EL (cell line): ENCODE results near the gene HLA-DRA.

Source experiments
- DNase-seq: peaks from one replicate; pipeline ENCODE4 v3.0.0-alpha.2; 2016

HLA-DRA gene

DNA sequence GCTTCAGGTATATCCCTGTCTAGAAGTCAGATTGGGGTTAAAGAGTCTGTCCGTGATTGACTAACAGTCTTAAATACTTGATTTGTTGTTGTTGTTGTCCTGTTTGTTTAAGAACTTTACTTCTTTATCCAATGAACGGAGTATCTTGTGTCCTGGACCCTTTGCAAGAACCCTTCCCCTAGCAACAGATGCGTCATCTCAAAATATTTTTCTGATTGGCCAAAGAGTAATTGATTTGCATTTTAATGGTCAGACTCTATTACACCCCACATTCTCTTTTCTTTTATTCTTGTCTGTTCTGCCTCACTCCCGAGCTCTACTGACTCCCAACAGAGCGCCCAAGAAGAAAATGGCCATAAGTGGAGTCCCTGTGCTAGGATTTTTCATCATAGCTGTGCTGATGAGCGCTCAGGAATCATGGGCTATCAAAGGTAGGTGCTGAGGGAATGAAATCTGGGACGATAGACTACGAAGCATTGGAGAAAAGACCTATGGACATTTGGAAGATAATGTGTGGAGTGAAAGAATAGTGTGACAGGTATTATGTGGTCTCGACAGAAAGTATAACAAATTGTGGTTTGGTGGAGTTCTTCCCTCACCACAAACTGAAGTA, at the start of gene HLA-DRA:
HLA-DRA (plus strand) TSS at position 286 of the 613 bp plus-strand sequence; CDS start at position 350, 64 bp downstream.
- DNase-seq, result peak; percentile 57

DNA sequence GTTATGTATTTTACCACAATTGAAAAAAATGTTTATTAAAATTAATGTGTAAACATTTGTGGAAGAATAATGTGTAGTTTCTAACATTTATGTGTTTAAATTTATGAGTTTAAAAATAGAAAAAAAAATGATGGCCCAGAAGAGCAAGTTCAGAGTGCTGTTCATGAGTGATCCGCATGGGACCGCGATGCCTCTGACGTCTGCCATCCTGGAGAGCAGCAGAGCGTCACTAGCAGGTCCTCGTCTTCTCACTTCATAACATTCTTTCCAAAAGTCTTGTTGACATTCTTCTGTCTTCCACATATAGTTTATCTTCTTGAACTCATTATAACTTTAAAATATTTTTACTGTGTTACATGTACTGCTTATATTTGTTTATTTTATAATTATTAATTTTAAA, 48.2 kb upstream of the HLA-DRA start:
- DNase-seq, result no peak

DNA sequence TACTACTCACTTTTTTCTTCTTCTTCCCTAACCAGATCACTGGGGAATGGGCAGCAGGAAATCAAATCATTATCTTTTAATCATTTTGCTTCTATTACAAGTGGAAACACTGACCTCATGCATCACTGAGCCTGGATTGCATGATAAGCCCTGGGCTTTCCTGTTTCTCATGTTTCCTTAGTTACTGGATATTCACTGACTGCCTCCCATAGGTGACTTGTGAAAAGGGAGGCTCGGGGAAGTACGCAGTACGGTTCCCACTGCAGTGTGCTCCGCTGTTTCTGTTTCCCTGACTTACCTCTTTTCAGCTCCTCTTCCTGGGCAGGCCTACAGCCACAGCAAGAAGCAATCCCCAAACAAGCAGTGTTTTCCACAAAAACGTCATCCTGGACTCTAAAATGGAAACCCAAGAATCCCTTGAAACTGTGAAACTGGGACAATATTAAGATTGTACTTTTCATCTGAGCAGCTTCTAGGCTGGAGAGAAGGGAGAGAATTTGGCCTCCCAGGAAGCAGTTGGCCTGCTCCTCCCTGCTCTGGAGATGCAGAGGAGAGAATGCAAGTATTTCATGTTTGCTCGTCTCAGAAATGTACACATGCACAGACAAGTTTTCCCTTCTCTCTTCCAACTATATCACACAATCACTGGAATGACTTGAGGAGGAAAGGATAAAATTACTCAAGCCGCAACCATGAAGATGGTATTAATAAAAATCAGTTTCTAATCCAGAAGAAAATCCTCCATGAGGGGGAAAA, 45.8 kb upstream of the HLA-DRA start:
- DNase-seq, result no peak

DNA sequence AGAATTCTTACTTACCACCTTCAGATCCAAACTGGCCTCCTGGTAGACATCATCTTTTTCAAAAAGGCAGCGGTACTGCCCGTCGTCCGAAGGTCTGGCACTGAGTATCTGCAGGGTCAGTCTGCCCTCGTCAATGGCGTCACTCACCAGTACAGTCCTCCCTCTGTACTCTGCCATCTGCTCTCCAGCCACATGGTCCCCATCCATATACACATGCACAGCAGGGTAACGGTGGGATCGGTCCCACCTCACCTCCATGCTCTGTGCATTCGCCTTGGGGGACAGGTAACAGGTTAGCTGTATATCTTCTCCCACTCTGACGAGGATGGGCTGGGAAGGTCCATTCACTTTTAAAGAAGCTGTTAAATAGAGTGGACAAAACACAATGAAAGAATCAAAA, 43.7 kb upstream of the HLA-DRA start:
- DNase-seq, result no peak

DNA sequence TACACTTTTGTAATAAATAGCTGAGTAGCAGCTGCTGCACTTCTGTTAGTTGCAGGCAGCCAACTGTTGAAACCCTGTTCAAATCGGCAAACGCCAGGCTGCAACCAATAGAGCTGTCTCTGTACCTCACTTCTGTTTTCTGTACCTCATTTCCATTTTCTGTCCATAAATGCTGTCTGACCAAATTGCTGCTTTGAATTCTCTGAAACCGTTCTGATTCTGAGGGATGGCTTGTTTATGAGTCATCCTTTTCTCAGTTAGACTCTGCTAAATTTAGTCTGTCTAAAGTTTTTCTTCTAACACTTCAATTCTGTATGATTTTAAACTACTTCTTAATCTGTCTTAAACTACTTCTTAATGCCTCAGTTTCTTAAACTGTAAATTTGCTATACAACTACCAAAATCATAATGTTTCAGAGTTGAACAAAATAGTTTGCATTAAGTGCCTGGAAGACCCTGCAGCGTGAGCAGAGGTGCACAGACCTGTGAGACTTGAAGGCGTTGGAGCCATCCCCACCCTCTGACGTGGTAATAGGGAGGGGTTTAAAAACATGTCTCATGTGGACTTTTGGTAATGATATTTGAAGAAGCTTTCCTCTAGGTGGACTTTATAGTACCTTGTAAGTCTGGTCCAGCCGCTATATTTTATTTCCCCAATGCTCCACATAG, 42.3 kb upstream of the HLA-DRA start:
- no peak for DNase-seq

DNA sequence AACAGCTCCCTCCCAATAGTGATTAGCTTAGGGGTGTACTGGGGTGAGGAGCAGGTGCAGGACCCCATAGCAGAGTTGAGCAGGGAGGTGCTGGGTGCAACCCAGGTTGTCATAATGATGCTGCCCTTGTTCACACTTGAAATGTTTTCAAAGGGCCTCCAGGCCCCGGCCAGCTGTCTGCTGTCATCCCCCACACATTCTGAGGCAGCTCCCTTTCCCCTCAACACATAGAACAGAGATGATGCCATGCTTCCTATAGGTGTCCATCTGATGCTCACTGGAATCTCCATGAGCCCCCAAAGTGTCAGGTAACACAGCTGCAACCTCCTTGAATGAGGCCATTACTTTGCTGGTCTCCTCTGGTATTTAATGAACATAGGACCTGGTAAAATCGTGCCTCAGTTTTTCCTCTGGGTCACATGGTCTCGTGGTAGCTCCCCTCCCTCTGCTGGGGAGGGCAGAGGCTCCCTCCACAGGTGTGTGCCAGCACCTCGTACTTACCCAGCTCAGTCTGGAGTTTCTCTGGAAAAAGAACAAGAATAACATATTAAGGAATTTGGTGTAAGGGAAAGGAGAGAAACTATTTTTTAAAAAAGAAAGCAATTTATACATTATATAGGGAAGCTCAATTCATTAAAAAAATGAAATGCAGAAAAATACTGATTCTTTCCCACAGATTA, 38.3 kb upstream of the HLA-DRA start:
- no peak for DNase-seq

DNA sequence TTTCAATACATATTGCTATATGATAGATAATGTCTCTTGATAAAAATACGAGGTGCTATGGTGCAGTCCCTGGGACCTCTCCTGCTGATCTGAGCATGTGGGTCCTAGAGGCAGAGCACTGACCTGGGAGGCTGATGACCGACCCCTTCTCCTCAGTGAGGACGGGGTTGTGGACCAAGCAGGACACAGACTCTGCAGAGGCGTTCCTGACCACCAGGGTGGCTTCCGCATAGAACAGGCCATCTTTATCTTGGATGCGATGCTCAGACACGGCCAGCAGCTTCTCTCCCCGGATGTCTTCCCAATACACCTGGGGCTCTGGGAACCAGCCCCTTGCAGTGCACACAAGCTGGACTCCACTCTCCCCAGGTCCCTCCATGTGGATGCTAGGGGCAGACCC, 36.9 kb upstream of the HLA-DRA start:
- no peak for DNase-seq

DNA sequence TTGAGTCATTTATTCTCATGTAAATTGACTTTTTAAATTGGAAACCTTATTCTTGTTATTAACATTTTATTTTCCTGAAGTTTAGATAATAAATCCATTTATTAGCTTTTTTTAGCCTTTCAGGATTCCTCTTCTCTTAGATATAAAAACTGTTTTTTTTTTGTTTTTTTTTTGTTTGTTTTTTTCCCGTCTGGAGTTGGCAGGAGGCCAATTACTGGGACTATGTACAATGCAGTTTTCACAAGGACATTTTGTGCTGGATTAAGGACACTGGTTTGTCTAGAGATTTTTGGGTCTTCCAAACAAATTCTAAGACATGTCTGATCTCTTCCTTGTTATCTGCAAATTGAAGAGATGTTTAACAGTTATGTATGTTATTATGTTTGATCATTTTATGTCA, 34.0 kb upstream of the HLA-DRA start:
- DNase-seq, result no peak

DNA sequence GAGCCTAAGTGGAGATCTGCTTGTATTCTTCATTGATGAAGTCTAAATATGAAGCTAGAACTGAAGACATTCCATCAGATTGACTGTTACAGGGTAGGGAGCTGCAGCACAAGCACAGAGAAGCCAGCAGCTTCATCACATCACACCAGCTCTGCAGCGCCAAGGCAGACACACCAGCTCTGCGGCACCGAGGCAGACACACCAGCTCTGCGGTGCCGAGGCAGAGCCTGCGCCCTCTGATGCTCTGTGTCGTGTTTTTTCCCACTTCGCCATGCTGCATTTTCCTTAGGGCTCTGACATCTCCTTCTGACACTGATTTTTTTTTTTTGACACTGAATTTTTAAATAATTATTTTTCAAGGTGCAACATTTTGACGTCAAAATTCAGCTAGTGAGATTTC, 33.5 kb upstream of the HLA-DRA start:
- DNase-seq, result no peak

DNA sequence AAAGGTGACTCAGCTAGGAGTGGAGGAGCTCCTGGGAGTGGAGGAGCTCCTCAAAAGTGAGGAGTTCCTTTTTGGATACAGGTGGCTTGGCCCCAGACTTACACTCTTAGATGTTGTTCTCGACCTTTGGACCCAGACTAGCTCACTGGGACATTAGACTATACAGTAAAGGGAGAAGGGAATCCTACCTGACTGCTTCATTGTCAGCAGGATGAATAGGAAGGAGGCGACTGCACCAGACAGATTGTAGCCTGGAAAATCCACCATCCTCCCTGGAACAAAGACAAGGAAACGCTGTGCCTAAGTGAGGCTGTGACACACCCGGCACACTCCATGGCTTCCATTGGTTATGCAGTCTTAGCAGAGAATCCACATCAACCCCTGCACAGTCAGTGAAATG, 32.8 kb upstream of the HLA-DRA start, which contains the start of gene BTNL2:
BTNL2 (minus strand) TSS at position 325 of the 400 bp plus-strand sequence; CDS start at position 267, 58 bp downstream.
- DNase-seq, result no peak

DNA sequence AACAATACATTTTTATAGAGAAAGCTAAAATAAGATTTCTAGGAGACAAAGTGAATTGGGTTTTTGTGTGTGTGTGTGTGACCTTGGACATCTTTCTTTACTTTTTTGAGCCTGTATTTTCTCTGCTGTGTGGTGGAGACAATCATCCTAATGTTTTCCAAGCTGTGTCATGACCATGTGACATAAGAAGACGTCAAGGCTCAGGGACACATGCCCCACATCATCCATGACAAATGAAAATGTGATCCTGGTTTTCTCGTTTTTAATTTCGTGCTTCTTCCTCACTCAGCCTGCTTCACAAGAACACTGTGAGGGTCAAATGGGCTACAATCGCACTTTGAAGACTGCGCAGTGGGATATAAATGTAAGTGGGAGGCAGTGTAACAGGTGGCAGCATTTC, 28.8 kb upstream of the HLA-DRA start:
- DNase-seq, result no peak

DNA sequence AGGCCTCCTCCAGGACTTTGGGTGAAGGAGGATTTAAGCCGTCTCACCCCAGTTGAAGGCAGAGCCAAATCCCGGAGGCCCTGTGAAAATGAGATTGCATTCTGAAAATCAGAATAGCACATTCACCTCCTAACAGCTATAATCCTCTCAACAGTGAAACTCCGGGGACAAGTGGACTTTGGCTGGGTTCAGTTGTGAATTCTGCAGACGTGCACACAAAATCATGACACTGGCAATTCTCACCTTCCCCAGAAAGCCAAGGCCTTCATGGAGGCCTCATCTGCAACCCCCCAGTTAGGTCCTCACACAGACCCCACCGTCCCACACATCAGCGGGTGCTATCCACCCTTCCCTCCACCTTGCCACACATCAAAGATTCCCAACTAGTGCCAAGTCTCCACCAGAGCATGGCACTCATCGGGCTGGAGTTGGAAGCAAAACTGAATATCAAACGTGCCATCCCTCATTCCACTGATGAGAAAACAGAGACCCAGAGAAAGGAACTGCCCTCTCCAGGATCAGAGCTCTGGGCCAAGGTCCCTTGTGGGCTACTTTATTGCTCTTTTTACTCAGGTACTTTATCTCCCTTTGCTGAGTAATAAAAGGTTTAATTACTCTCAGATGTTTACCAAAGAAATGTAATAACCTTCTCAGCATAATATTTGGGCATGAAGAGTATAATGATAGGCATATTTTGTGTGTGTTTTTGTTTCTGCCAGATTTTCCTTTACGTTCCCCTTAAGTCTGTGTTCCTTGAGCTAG, 27.9 kb upstream of the HLA-DRA start:
- no peak for DNase-seq

DNA sequence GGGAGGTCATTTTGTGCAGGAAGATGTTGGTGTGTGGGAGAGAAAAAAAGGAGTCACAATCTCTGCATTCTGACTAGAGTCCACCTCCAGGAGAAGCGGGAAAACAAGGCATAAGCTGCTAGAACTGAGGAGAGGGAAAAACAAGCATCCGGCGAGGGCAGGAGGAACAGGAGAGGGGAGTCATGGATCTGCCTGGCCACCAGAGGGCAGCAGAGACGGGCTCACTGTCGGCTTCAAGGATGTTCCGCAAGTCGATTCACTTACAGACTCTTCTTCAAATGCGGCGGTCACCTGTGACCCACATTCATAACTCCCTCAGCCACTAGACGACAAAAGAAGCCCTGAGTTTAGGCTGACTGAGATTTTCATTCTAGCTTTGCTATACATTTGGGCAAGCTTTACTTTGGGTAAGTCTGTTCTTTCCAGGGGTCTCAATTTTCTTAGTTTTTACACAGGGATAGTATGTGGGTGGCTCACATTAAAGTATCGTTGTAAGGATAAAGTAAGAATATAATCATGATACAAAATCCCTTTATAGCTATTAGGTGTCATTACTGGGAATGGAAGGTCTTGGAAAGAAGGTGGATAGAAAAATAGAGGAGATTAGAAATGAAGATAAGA, 26.1 kb upstream of the HLA-DRA start:
- DNase-seq, result peak; percentile 71

DNA sequence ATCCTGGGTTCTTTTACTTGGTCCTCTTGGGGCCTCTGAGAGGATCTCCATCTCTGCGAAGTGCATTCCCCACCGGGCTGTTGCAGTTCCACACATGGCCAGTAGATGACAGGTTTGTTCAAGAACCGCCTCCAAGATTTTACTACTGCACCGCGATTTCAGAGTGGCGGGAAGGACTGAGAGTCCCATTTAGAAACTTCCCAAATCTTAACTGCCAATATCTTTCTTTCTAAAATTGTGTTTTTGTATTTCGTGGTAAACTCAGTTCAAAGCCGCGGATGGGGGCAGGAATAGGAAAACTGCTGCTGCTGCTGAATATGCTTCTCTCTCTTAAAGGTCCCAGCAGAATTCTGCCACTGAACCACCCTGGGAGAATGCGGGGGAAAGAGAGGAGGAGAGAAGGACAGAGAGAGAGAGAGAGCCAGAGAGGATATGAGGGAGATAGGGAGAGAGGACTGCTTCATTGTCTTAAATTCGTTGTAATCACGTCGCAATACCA, 24.1 kb upstream of the HLA-DRA start:
- peak; percentile 76 for DNase-seq

DNA sequence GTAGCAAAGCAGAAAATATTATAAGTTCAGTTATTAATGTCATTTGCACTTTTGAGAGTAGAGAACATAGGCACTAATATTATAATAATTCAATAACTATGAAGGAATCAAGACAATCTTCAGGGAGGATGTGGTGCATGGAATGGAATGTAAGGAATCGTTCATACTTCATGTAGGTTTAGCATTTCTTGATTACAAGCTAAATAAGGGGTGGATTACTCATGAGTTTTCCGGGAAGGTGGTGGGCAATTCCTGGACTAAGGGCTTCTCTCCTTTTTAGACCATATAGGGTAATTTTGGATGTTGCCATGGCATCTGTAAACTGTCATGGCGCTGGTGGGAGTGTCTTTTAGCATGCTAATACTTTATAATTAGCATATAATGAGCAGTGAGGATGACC, 23.7 kb upstream of the HLA-DRA start:
- DNase-seq, result peak; percentile 41

DNA sequence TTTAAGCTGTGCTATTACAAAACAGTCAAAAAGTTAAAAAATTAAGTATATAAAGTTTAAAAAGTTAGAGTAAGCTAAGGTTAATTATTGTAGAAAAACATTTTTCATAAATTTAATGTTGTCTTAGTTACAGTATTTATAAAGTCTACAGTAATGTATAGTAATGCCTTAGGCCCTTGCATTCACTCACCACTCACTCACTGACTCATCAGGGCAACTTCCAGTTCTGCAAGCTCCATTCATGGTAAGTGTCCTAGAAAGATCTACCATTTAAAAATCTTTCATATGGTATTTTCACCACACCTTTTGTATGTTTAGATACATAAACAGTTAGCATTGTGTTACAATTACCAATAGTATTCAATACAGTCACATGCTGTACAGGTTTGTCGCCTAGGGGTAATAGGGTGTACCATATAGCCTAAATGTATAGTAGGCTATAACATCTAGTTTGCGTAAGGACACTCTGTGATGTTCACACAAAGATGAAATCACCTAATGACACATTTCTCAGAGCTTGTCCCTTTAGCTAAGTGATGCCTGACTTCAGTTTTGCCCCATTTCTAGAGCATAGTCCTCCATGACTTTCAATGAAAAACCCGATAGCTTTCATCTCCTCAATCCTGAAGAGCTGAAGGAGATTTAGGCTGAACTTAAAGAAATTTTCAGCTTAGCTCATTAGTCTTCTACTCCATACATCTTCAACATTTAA, 14.9 kb upstream of the HLA-DRA start:
- DNase-seq, result no peak

DNA sequence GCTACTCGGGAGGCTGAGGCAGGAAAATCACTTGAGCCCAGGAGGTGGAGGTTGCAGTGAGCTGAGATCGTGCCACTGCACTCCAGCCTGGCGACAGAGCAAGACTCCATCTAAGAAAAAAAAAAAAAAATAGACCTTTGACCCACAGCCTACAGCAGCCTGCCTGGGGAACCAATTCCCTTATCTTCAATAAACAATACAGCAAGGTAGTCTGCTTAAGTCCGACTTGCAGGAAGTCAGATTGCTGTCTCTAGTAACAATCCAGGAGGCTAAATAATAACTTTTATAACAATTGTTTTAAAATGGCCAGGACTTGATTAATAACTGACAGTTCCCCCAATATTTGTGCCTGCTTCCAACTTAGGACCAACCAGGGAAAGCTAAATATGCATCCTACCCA, 13.3 kb upstream of the HLA-DRA start:
- DNase-seq, result no peak

DNA sequence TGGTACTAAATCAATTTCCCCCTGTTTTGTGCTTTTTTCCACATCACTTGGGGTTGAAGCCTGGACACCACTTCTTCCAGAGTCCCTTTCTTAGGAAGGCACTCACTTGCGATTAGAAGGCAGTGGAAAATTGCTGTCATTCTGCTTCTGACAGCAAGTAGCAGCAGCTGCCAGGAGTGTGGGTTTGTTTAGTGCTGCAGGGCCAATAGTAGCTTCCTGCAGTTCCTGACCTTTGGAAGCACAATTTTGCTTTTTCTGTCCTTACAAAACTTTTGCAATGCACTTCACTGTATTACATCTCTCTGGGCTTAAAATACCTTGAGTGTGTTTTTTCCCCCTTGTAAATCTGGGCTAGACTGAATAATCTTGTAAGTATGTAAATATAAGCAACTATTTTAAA, 12.5 kb upstream of the HLA-DRA start:
- DNase-seq, result no peak

DNA sequence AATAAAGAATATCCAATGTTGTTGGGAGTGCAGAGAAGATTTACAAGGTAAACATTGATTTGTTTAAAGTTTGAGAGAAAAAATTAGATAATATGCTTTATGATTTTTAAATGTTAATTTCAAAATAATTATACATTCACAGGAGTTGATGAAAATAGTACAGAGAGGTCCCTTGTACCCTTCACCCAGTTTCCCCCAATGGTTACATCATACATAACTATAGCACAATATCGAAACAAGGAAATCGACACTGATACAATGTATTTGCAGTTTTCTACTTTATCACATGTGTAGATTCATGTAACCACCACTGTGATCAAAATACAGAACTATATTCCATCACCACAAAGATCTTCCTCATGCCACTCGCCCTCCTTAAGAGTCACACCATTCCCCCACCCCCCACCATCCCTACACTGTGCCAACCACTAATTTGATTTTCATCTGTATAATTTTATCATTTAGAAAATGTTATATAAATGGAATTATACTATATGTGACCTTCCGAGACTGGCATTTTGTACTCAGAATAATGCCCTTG, 11.7 kb upstream of the HLA-DRA start:
- no peak for DNase-seq

DNA sequence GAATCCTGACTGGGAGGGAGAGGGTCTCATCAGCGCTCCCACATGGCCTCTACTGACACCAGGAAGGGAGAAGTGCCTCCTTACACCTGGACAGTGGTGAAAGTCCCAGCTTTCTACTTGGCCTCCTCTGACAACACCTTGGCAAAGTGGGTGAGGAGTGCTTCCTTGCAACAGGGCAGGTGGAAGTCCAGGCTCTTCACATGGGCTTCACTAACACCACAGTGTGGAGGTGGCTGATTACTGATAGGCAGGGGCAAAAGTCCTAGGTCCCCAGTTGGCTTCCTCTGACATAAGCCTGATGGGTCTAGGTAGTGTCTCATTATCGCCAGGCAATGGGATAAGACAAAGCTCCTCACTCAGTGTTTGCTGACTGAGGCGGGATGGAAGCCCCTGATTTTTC, 9.5 kb upstream of the HLA-DRA start:
- DNase-seq, result no peak

DNA sequence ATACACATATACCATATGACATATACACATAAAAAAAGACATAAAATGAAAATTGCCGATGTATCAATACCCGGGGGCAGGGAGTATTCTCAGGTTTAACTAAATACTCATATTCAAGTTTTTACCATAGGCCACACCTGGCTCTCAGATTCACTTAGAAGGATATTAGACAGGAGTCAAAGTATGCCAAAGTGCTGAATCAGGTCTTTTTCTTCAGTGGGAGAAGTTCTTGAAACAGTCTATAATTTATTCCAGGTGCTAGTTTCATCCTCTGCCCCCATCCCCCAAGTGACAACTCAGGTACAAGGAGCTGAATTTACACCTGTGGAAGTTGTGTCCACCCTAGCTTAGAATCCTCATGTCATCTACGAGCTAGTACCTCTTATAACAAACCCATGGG, 8.5 kb upstream of the HLA-DRA start:
- DNase-seq, result no peak
